IPS-11a (cell line): ENCODE results near the gene MAST1.
A peak's percentile ranks its signal among the peaks of the same experiment; 100 is the strongest.

Experiments used
- H3K4me3 ChIP-seq: one replicate; pipeline ENCODE4 v1.5.1; 2013; ENCODE audit warnings: low read depth, low read length, control low read depth

Gene MAST1

GRCh38 chr19:12867120-12868099 is 29.1 kb downstream of the MAST1 start:
- H3K4me3 ChIP-seq = peak overlapping the region; percentile 2

- no peak overlapping the region for H3K4me3 ChIP-seq
Observed at GRCh38 chr19:12868540-12869112, 30.3 kb downstream of the MAST1 start.

GRCh38 chr19:12871681-12872080 is 33.4 kb downstream of the MAST1 start:
- H3K4me3 ChIP-seq = no peak overlapping the region

GRCh38 chr19:12872255-12872654 is 33.9 kb downstream of the MAST1 start:
- H3K4me3 ChIP-seq = no peak overlapping the region

GRCh38 chr19:12872941-12873890 is 34.9 kb downstream of the MAST1 start:
- H3K4me3 ChIP-seq = no peak overlapping the region

- H3K4me3 ChIP-seq = no peak overlapping the region
Observed at GRCh38 chr19:12873891-12874745, 35.8 kb downstream of the MAST1 start.

GRCh38 chr19:12875086-12875485 is 36.8 kb downstream of the MAST1 start:
- no peak overlapping the region for H3K4me3 ChIP-seq

- peak overlapping the region; percentile 73 for H3K4me3 ChIP-seq
Observed at GRCh38 chr19:12880551-12881171, 42.3 kb downstream of the MAST1 start.

GRCh38 chr19:12881172-12881808 is 43.0 kb downstream of the MAST1 start, which contains the start of gene DNASE2:
Gene DNASE2, minus strand, starts transcription at chr19:12881449. Its CDS starts 74 bp downstream, at chr19:12881375.
- H3K4me3 ChIP-seq = peak within 1 kb of the TSS; percentile 73

- no peak overlapping the region for H3K4me3 ChIP-seq
Observed at GRCh38 chr19:12882589-12882988, 44.3 kb downstream of the MAST1 start.

- H3K4me3 ChIP-seq = no peak overlapping the region
Observed at GRCh38 chr19:12884202-12884601, 45.9 kb downstream of the MAST1 start.

- H3K4me3 ChIP-seq = peak overlapping the region; percentile 6
Observed at GRCh38 chr19:12884627-12884925, 46.3 kb downstream of the MAST1 start.

GRCh38 chr19:12884926-12885748 is 46.8 kb downstream of the MAST1 start:
- H3K4me3 ChIP-seq = peak overlapping the region; percentile 60

- peak overlapping the region; percentile 60 for H3K4me3 ChIP-seq
Observed at GRCh38 chr19:12885749-12886650, 47.7 kb downstream of the MAST1 start.

GRCh38 chr19:12886651-12886968 is 48.3 kb downstream of the MAST1 start:
- H3K4me3 ChIP-seq = no peak overlapping the region

- peak within 1 kb of the TSS; percentile 60 for H3K4me3 ChIP-seq
Observed at GRCh38 chr19:12886969-12887747, 48.8 kb downstream of the MAST1 start, which contains the start of gene KLF1. Gene KLF1, minus strand, starts transcription at chr19:12887201. Its CDS starts 61 bp downstream, at chr19:12887140.
